GM23338 (cell line): ENCODE data around the gene SPATA33.

Source experiments
- CREB1 ChIP-seq: fragments of 250-450 bp; sonication (Bioruptor Pico); IDR thresholded peaks from 2 replicates; pipeline ENCODE4 v1.5.0; 2020; ENCODE audit warnings: low read depth, mild to moderate bottlenecking, moderate library complexity
- CTCF ChIP-seq, 2 experiments: fragments of 200-600 bp in 1 of 2; sonication (generic) in 1 of 2; conservative IDR thresholded peaks; 2 replicates each; pipeline versions ENCODE4 v1.5.1 to v1.6.1; 2016 to 2017; ENCODE audit warnings: antibody characterized with exemption in 2 of 2, low read depth in 2 of 2, mild to moderate bottlenecking in 2 of 2, moderate library complexity in 1 of 2
- EZH2 ChIP-seq: fragments of 200-600 bp; sonication (generic); IDR thresholded peaks from one replicate; pipeline ENCODE4 v1.8.0; 2017; ENCODE audit warnings: antibody characterized with exemption, mild to moderate bottlenecking, low read depth; ENCODE audit not compliant: unreplicated experiment
- EZH2phosphoT487 ChIP-seq: fragments of 200-600 bp; sonication (generic); IDR thresholded peaks from one replicate; pipeline ENCODE4 v1.8.1; 2018; ENCODE audit warnings: antibody characterized with exemption; ENCODE audit not compliant: unreplicated experiment
- JUNB ChIP-seq: IDR thresholded peaks from one replicate; pipeline ENCODE4 v1.6.1; 2016; ENCODE audit warnings: antibody characterized with exemption; ENCODE audit not compliant: unreplicated experiment
- POLR2AphosphoS5 ChIP-seq: IDR thresholded peaks from 2 replicates; pipeline ENCODE4 v1.6.1; 2016; ENCODE audit warnings: antibody characterized with exemption, low read depth
- REST ChIP-seq: IDR thresholded peaks from one replicate; pipeline ENCODE4 v1.6.1; 2018; ENCODE audit warnings: antibody characterized with exemption; ENCODE audit not compliant: unreplicated experiment
- STAT1 ChIP-seq: IDR thresholded peaks from one replicate; pipeline ENCODE4 v1.6.1; 2016; ENCODE audit warnings: antibody characterized with exemption; ENCODE audit not compliant: unreplicated experiment

- TF ChIP-seq CREB1 (CRISPR knock-in tag) (no peak), CTCF (conservative IDR thresholded peaks at IDR 0.05; ENCODE audit: low read depth in 2 of 2) (no peak), EZH2 (no peak), EZH2phosphoT487 (no peak), STAT1 (no peak), REST (no peak), JUNB (no peak), POLR2AphosphoS5 (no peak)
These were observed 10.7 kb upstream of the SPATA33 start for GRCh38 chr16:89646906-89647305.
